Measurements from ENCODE around the gene PLEKHA6.

PLEKHA6 gene

GRCh38 chr1:204359131-204359473 lies 627 bp downstream of the PLEKHA6 start:
- DNase-seq, result no peak
- in situ Hi-C loops (cut with MboI; ENCODE audit: low pct_unique_long_range_greater_than_20kb, low sequenced_read_pairs), result loop anchor here (25.0 kb wide), 1 partner anchor 197 kb away; the partner anchor contains the start of genes ETNK2 and REN

- DNase-seq, result no peak
- in situ Hi-C loops (cut with MboI; ENCODE audit: low pct_unique_long_range_greater_than_20kb, low sequenced_read_pairs), result loop anchor here (25.0 kb wide), 1 partner anchor 196 kb away; the partner anchor contains the start of genes ETNK2 and REN
These were observed 1.1 kb downstream of the PLEKHA6 start for GRCh38 chr1:204358605-204359004.

- in situ Hi-C loops (cut with MboI; ENCODE audit: low pct_unique_long_range_greater_than_20kb, low sequenced_read_pairs), result loop anchor here (25.0 kb wide), 1 partner anchor 196 kb away; the partner anchor contains the start of genes ETNK2 and REN
- DNase-seq, result peak; percentile 54
These were observed 1.9 kb downstream of the PLEKHA6 start for GRCh38 chr1:204357551-204358490.

- in situ Hi-C loops (cut with MboI; ENCODE audit: low pct_unique_long_range_greater_than_20kb, low sequenced_read_pairs), result loop anchor here (25.0 kb wide), 1 partner anchor 195 kb away; the partner anchor contains the start of genes ETNK2 and REN
- no peak for DNase-seq
These were observed 2.7 kb downstream of the PLEKHA6 start for GRCh38 chr1:204356997-204357396.

- in situ Hi-C loops (cut with MboI; ENCODE audit: low pct_unique_long_range_greater_than_20kb, low sequenced_read_pairs), result loop anchor here (25.0 kb wide), 1 partner anchor 194 kb away; the partner anchor contains the start of genes ETNK2 and REN
- no peak for DNase-seq
These were observed 3.8 kb downstream of the PLEKHA6 start for GRCh38 chr1:204355913-204356312.

GRCh38 chr1:204354579-204354978 lies 5.2 kb downstream of the PLEKHA6 start:
- no peak for DNase-seq
- in situ Hi-C loops (cut with MboI; ENCODE audit: low pct_unique_long_range_greater_than_20kb, low sequenced_read_pairs), result loop anchor here (25.0 kb wide), 1 partner anchor 192 kb away; the partner anchor contains the start of genes ETNK2 and REN

GRCh38 chr1:204353213-204353910 lies 6.4 kb downstream of the PLEKHA6 start:
- in situ Hi-C loops (cut with MboI; ENCODE audit: low pct_unique_long_range_greater_than_20kb, low sequenced_read_pairs), result loop anchor here (25.0 kb wide), 1 partner anchor 191 kb away; the partner anchor contains the start of genes ETNK2 and REN
- no peak for DNase-seq

- in situ Hi-C loops (cut with MboI; ENCODE audit: low pct_unique_long_range_greater_than_20kb, low sequenced_read_pairs), result loop anchor here (25.0 kb wide), 1 partner anchor 189 kb away; the partner anchor contains the start of genes ETNK2 and REN
- no peak for DNase-seq
These were observed 8.7 kb downstream of the PLEKHA6 start for GRCh38 chr1:204350857-204351573.

GRCh38 chr1:204350312-204350711 lies 9.4 kb downstream of the PLEKHA6 start:
- in situ Hi-C loops (cut with MboI; ENCODE audit: low pct_unique_long_range_greater_than_20kb, low sequenced_read_pairs), result loop anchor here (25.0 kb wide), 1 partner anchor 188 kb away; the partner anchor contains the start of genes ETNK2 and REN
- DNase-seq, result no peak

- in situ Hi-C loops (cut with MboI; ENCODE audit: low pct_unique_long_range_greater_than_20kb, low sequenced_read_pairs), result loop anchor here (25.0 kb wide), 1 partner anchor 187 kb away; the partner anchor contains the start of genes ETNK2 and REN
- no peak for DNase-seq
These were observed 10.1 kb downstream of the PLEKHA6 start for GRCh38 chr1:204349602-204350001.

GRCh38 chr1:204348722-204349121 lies 11.0 kb downstream of the PLEKHA6 start:
- in situ Hi-C loops (cut with MboI; ENCODE audit: low pct_unique_long_range_greater_than_20kb, low sequenced_read_pairs), result no loop called here
- no peak for DNase-seq

- DNase-seq, result no peak
- in situ Hi-C loops (cut with MboI; ENCODE audit: low pct_unique_long_range_greater_than_20kb, low sequenced_read_pairs), result no loop called here
These were observed 11.5 kb downstream of the PLEKHA6 start for GRCh38 chr1:204348242-204348641.

- no peak for DNase-seq
- in situ Hi-C loops (cut with MboI; ENCODE audit: low pct_unique_long_range_greater_than_20kb, low sequenced_read_pairs), result no loop called here
These were observed 13.6 kb downstream of the PLEKHA6 start for GRCh38 chr1:204345941-204346645.

GRCh38 chr1:204345438-204345841 lies 14.3 kb downstream of the PLEKHA6 start:
- in situ Hi-C loops (cut with MboI; ENCODE audit: low pct_unique_long_range_greater_than_20kb, low sequenced_read_pairs), result no loop called here
- no peak for DNase-seq

GRCh38 chr1:204344665-204345355 lies 14.9 kb downstream of the PLEKHA6 start:
- no peak for DNase-seq
- in situ Hi-C loops (cut with MboI; ENCODE audit: low pct_unique_long_range_greater_than_20kb, low sequenced_read_pairs), result no loop called here

- DNase-seq, result no peak
- in situ Hi-C loops (cut with MboI; ENCODE audit: low pct_unique_long_range_greater_than_20kb, low sequenced_read_pairs), result no loop called here
These were observed 15.9 kb downstream of the PLEKHA6 start for GRCh38 chr1:204343802-204344201.

GRCh38 chr1:204343247-204343646 lies 16.5 kb downstream of the PLEKHA6 start:
- DNase-seq, result no peak
- in situ Hi-C loops (cut with MboI; ENCODE audit: low pct_unique_long_range_greater_than_20kb, low sequenced_read_pairs), result no loop called here

- no peak for DNase-seq
- in situ Hi-C loops (cut with MboI; ENCODE audit: low pct_unique_long_range_greater_than_20kb, low sequenced_read_pairs), result no loop called here
These were observed 17.4 kb downstream of the PLEKHA6 start for GRCh38 chr1:204342310-204342709.

Data from KBM-7 (cell line).